Endothelial cell of umbilical vein (primary cell): ENCODE measurements around the gene RTKN2. TPM values are rescaled to one million over a fixed set of nuclear protein-coding genes. Genes with fewer than 3 reads are reported as not detected.

Experiments
- BruUV-seq: library from RNA; stranded (reverse); fragments of 400-500 nt; replicated peaks from 2 replicates; lab custom pipeline; 2021; lab: Mats Ljungman, UMichigan
- CTCF ChIA-PET: fragments of 300-600, 350-600 bp; sonication (Branson Sonifier 250); formaldehyde crosslinking; loops from one replicate; lab custom pipeline; 2021; ENCODE audit warnings: antibody characterized with exemption, inconsistent platforms; lab: Charles Lee
- POLR2A ChIA-PET: fragments of 300-600, 350-600 bp; sonication (Branson Sonifier 250); formaldehyde crosslinking; loops from one replicate; lab custom pipeline; 2021; ENCODE audit warnings: antibody characterized with exemption, inconsistent platforms; lab: Charles Lee
- DNase-seq: peaks from one replicate; pipeline ENCODE4 v3.0.0-alpha.2; 2011; ENCODE audit warnings: low read depth, low spot score
- FAIRE-seq: peaks from 2 replicates; lab custom pipeline; 2011; peaks lifted over from hg19 to GRCh38; lab: Jason Lieb, UNC
- H2AFZ ChIP-seq: 2 replicates; pipeline ENCODE4 v1.6.0; 2012; ENCODE audit warnings: low read depth, low read length, control low read depth, inconsistent platforms
- H3K27ac ChIP-seq: 2 replicates; pipeline ENCODE4 v1.5.1; 2011; ENCODE audit warnings: low read depth, mild to moderate bottlenecking, control low read depth, low read length, moderate library complexity; ENCODE audit not compliant: insufficient read depth
- H3K27me3 ChIP-seq, 2 experiments: 2 replicates each; pipeline versions ENCODE4 v1.6.0 to v1.6.1; 2011; ENCODE audit warnings: low read length in 2 of 2, mixed read lengths in 1 of 2; ENCODE audit not compliant: control insufficient read depth in 2 of 2, insufficient read depth in 2 of 2
- H3K36me3 ChIP-seq, 2 experiments: 2 replicates in 1 of 2; 3 replicates in 1 of 2; pipeline ENCODE4 v1.5.1; 2011; ENCODE audit warnings: low read length in 2 of 2, mild to moderate bottlenecking in 1 of 2, moderate library complexity in 1 of 2; ENCODE audit not compliant: control insufficient read depth in 2 of 2, insufficient read depth in 2 of 2; ENCODE audit errors: extremely low read depth in 1 of 2
- H3K4me1 ChIP-seq: 3 replicates; pipeline ENCODE4 v1.5.1; 2011; ENCODE audit warnings: mild to moderate bottlenecking, low read length; ENCODE audit not compliant: control insufficient read depth, insufficient read depth; ENCODE audit errors: extremely low read depth
- H3K4me2 ChIP-seq: 2 replicates; pipeline ENCODE4 v1.6.1; 2011; ENCODE audit warnings: low read length, control low read depth, mixed read lengths; ENCODE audit not compliant: insufficient read depth
- H3K4me3 ChIP-seq, 3 experiments: fragments of 200-600 bp in 1 of 3; sonication (generic), shearing (Covaris generic) in 1 of 3; replicated peaks in 1 of 3; 2 replicates each; pipeline ENCODE4 v1.5.1; 2011 to 2016; ENCODE audit warnings: control low read depth in 3 of 3, low read length in 3 of 3, mild to moderate bottlenecking in 2 of 3, inconsistent platforms in 1 of 3, low read depth in 1 of 3, moderate library complexity in 1 of 3; ENCODE audit not compliant: insufficient read depth in 1 of 3
- H3K79me2 ChIP-seq: 2 replicates; pipeline ENCODE4 v1.6.0; 2012; ENCODE audit warnings: low read length, inconsistent platforms; ENCODE audit not compliant: control insufficient read depth, insufficient read depth
- H3K9ac ChIP-seq: replicated peaks from 2 replicates; pipeline ENCODE3; 2011; ENCODE audit warnings: low read length, control low read depth; ENCODE audit not compliant: insufficient read depth; ENCODE audit errors: extremely low read depth
- H3K9me1 ChIP-seq: replicated peaks from 3 replicates; pipeline ENCODE4 v1.6.0; 2011; ENCODE audit warnings: mild to moderate bottlenecking, low read length; ENCODE audit not compliant: control insufficient read depth, insufficient read depth; ENCODE audit errors: extremely low read depth
- H3K9me3 ChIP-seq: replicated peaks from 2 replicates; pipeline ENCODE4 v1.5.1; 2012; ENCODE audit warnings: low read length, inconsistent platforms; ENCODE audit not compliant: control insufficient read depth, insufficient read depth
- H4K20me1 ChIP-seq: replicated peaks from 2 replicates; pipeline ENCODE3; 2011; ENCODE audit warnings: mild to moderate bottlenecking, low read length; ENCODE audit not compliant: control insufficient read depth, insufficient read depth; ENCODE audit errors: extremely low read depth
- EZH2 ChIP-seq: IDR thresholded peaks from 2 replicates; pipeline ENCODE4 v1.6.1; 2012; ENCODE audit warnings: borderline replicate concordance, low read depth, mild to moderate bottlenecking, moderate library complexity, low read length, inconsistent platforms; ENCODE audit not compliant: severe bottlenecking
- FOS ChIP-seq: IDR thresholded peaks from 2 replicates; pipeline ENCODE4 v1.6.1; 2011; ENCODE audit warnings: mild to moderate bottlenecking, low read length, moderate library complexity, borderline replicate concordance; ENCODE audit not compliant: insufficient read depth
- JUN ChIP-seq: IDR thresholded peaks from 2 replicates; pipeline ENCODE4 v1.6.1; 2011; ENCODE audit warnings: borderline replicate concordance, low read depth; ENCODE audit not compliant: insufficient read length, insufficient read depth
- MYC ChIP-seq: IDR thresholded peaks from one replicate; pipeline ENCODE4 v1.6.1; 2011; ENCODE audit warnings: mild to moderate bottlenecking, low read depth, low read length
- POLR2A ChIP-seq: IDR thresholded peaks from 2 replicates; pipeline ENCODE4 v1.6.1; 2012; ENCODE audit warnings: low read depth, mild to moderate bottlenecking, control low read depth, low read length
- POLR2AphosphoS5 ChIP-seq: IDR thresholded peaks from 2 replicates; pipeline ENCODE4 v1.6.1; 2012; ENCODE audit warnings: low read depth, mild to moderate bottlenecking, control low read depth, low read length, moderate library complexity; ENCODE audit not compliant: insufficient read depth
- dilution Hi-C: fragments of 300-500 bp; cut with MboI; formaldehyde crosslinking; loops from one replicate; pipeline ENCODE4 v1.15.0; 2019; ENCODE audit warnings: low sequenced_read_pairs; ENCODE audit not compliant: extremely low pct_ligation_motif_present
- intact Hi-C: fragments of 100-400 bp; cut with micrococcal nuclease; formaldehyde crosslinking; loops from one replicate; pipeline ENCODE4 v1.10.0; 2022
- polyA plus RNA-seq, 4 experiments: library from polyadenylated mRNA; depleted of rRNA in 3 of 4; stranded (reverse) in 3 of 4; unstranded in 1 of 4; fragments of >200 nt; gene quantifications; 2 replicates each; pipeline versions ENCODE4 v1.2.1 to v1.2.3, GENCODE V29; 2011 to 2012; ENCODE audit warnings: missing spikeins in 1 of 4
- total RNA-seq: library from RNA; stranded (reverse); gene quantifications from 2 replicates; pipeline ENCODE4 v1.2.3, GENCODE V29; 2021
- TF ChIP-seq, protein P1 (sequence below): IDR thresholded peaks from 2 replicates; pipeline ENCODE4 v1.6.1; 2011; ENCODE audit not compliant: insufficient read depth, insufficient read length
- TF ChIP-seq, protein P2 (sequence below), 2 donors: IDR thresholded peaks; 1 replicate in 1 of 2; 2 replicates in 1 of 2; pipeline ENCODE4 v1.5.1; 2011; ENCODE audit warnings: low read length in 2 of 2, mild to moderate bottlenecking in 2 of 2, moderate library complexity in 2 of 2, control low read depth in 1 of 2, inconsistent platforms in 1 of 2, low read depth in 1 of 2; ENCODE audit not compliant: insufficient read depth in 1 of 2; ENCODE audit errors: extremely low read depth in 1 of 2

RTKN2 gene
- total and polyA plus RNA-seq, 2 donors (not counting 3 experiments of a cell fraction or from before 2014, with no cell fraction given), result 0.65 to 4.8 TPM

DNA sequence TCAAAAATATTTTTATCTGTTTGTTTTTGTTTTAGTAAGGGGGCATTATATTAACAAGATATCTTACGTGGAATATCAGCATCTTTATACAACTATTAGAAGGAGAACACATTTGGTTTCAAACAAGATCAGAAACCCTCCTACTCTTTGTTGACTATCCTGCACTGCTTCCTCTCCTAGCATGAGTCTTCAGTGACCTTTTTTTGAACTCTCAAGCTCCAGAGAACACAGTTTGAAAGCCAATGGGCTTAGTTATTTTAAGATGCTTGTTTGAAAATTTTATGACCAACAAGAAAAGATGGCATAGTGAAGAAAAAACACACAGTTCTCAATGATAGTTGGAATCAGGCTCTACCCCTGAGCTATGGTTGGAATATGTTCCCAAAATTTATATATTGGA is 37.2 kb upstream of the RTKN2 start:
- Histone ChIP-seq H2AFZ (no peak overlapping the region), H3K4me2 (no peak overlapping the region), H3K9me3 (no peaks in the 10 kb centered on the region), H3K36me3 (no peaks in the 10 kb centered on the region), H3K79me2 (no peaks in the 10 kb centered on the region), H3K27me3 (peaks cover 0 to 3% of the 10 kb centered on the region in 2 experiments), H3K27ac (no peak overlapping the region), H4K20me1 (no peaks in the 10 kb centered on the region), H3K4me3 (no peak overlapping the region), H3K9ac (no peak overlapping the region), H3K9me1 (no peaks in the 10 kb centered on the region), H3K4me1 (no peaks in the 10 kb centered on the region)
- TF ChIP-seq EZH2 (no peak), JUN (no peak), FOS (no peak), MYC (no peak), POLR2AphosphoS5 (no peak), POLR2A (no peak)
- TF ChIP-seq, protein P1, sequence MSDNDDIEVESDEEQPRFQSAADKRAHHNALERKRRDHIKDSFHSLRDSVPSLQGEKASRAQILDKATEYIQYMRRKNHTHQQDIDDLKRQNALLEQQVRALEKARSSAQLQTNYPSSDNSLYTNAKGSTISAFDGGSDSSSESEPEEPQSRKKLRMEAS, result no peak
- TF ChIP-seq, protein P2, sequence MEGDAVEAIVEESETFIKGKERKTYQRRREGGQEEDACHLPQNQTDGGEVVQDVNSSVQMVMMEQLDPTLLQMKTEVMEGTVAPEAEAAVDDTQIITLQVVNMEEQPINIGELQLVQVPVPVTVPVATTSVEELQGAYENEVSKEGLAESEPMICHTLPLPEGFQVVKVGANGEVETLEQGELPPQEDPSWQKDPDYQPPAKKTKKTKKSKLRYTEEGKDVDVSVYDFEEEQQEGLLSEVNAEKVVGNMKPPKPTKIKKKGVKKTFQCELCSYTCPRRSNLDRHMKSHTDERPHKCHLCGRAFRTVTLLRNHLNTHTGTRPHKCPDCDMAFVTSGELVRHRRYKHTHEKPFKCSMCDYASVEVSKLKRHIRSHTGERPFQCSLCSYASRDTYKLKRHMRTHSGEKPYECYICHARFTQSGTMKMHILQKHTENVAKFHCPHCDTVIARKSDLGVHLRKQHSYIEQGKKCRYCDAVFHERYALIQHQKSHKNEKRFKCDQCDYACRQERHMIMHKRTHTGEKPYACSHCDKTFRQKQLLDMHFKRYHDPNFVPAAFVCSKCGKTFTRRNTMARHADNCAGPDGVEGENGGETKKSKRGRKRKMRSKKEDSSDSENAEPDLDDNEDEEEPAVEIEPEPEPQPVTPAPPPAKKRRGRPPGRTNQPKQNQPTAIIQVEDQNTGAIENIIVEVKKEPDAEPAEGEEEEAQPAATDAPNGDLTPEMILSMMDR (IDR thresholded peaks at IDR 0.05; ENCODE audit: extremely low read depth in 1 of 2, insufficient read depth in 1 of 2, low read depth in 1 of 2, low read length in 2 of 2), result no peak
- FAIRE-seq (no peak), DNase-seq (no peak)
- intact Hi-C loops, result no loop called here
- POLR2A ChIA-PET, result no interaction called here
- CTCF ChIA-PET, result no interaction called here
- BruUV-seq, result no TSS peak
- dilution Hi-C loops, result no loop called here
